Measurements from ENCODE around the gene ZFYVE27.

GRCh38 chr10:97785731-97786130 lies 48.8 kb downstream of the ZFYVE27 start:
- TF ChIP-seq EP300 (IDR thresholded peaks at IDR 0.05; ENCODE audit: borderline replicate concordance) (no peak), YY1 (IDR thresholded peaks at IDR 0.05; ENCODE audit: low read depth) (no peak), RAD21 (IDR thresholded peaks at IDR 0.05; ENCODE audit: low read depth) (no peak), TAF1 (IDR thresholded peaks at IDR 0.05; ENCODE audit: low read depth) (no peak), NFIC (IDR thresholded peaks at IDR 0.05) (no peak), FOXM1 (IDR thresholded peaks at IDR 0.05; ENCODE audit: borderline replicate concordance, low read depth) (no peak), EGR1 (IDR thresholded peaks at IDR 0.05) (no peak)
- TF ChIP-seq, protein P1, sequence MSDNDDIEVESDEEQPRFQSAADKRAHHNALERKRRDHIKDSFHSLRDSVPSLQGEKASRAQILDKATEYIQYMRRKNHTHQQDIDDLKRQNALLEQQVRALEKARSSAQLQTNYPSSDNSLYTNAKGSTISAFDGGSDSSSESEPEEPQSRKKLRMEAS (IDR thresholded peaks at IDR 0.05), result no peak
